K562 (cell line): ENCODE results near the gene SHISA9. TPM values are rescaled to one million over a fixed set of nuclear protein-coding genes. Genes with fewer than 3 reads are reported as not detected.

Experiments
- ATAC-seq: fragments of 200-7000 bp; cut with Tn5 transposase; 3 replicates; pipeline ENCODE4 v1.9.1; 2020; ENCODE audit warnings: moderate library complexity
- BruUV-seq: library from RNA; stranded (reverse); fragments of 400-500 nt; replicated peaks from 2 replicates; lab custom pipeline; 2021; lab: Mats Ljungman, UMichigan
- CTCF ChIA-PET: fragments of 300-600 bp; formaldehyde crosslinking; extraction: SDS; loops from one replicate; lab custom pipeline; 2021; ENCODE audit warnings: low intra/inter-chr PET ratio; lab: Yijun Ruan, JAX
- POLR2A ChIA-PET: fragments of 300-600, 350-650 bp; sonication (Branson Sonifier 250); formaldehyde crosslinking; extraction: SDS; loops from one replicate; lab custom pipeline; 2021; ENCODE audit warnings: antibody characterized with exemption, inconsistent platforms; lab: Yijun Ruan, JAX
- DNase-seq, 4 experiments: peaks; one replicate each; pipeline versions ENCODE4 v3.0.0 to v3.0.0-alpha.2; 2011 to 2018; ENCODE audit warnings: low spot score in 3 of 4, mixed read lengths in 3 of 4; ENCODE audit errors: extremely low read depth in 1 of 4
- FAIRE-seq: peaks from 2 replicates; lab custom pipeline; 2011; peaks lifted over from hg19 to GRCh38; lab: Jason Lieb, UNC
- H2AFZ ChIP-seq: 2 replicates; pipeline ENCODE4 v1.6.0; 2011; ENCODE audit warnings: low read depth, low read length, control low read depth, inconsistent platforms
- H3K27ac ChIP-seq: fragments of 200-600 bp; 3 replicates; pipeline ENCODE4 v1.8.0; 2011; ENCODE audit warnings: low read depth, mild to moderate bottlenecking, control low read depth, inconsistent platforms, low read length, moderate library complexity, mixed read lengths; ENCODE audit errors: extremely low read depth
- H3K27me3 ChIP-seq, 2 experiments: fragments of 300-600 bp in 1 of 2; 2 replicates in 1 of 2; 3 replicates in 1 of 2; pipeline versions ENCODE4 v1.6.0 to v1.8.0; 2011; ENCODE audit warnings: inconsistent platforms in 2 of 2, low read length in 2 of 2, mild to moderate bottlenecking in 1 of 2, mixed read lengths in 1 of 2, moderate library complexity in 1 of 2; ENCODE audit not compliant: control insufficient read depth in 2 of 2, insufficient read depth in 2 of 2
- H3K36me3 ChIP-seq: fragments of 300-600 bp; 3 replicates; pipeline ENCODE4 v1.8.0; 2011; ENCODE audit warnings: mild to moderate bottlenecking, low read length, inconsistent platforms; ENCODE audit not compliant: control insufficient read depth, insufficient read depth
- H3K4me1 ChIP-seq, 2 experiments: fragments of 200-600 bp in 1 of 2; replicated peaks in 1 of 2; 2 replicates in 1 of 2; 3 replicates in 1 of 2; pipeline versions ENCODE4 v1.5.1 to v1.8.0; 2011; ENCODE audit warnings: inconsistent platforms in 2 of 2, low read length in 2 of 2, mild to moderate bottlenecking in 1 of 2, mixed read lengths in 1 of 2, moderate library complexity in 1 of 2; ENCODE audit not compliant: control insufficient read depth in 2 of 2, insufficient read depth in 2 of 2
- H3K4me2 ChIP-seq: 2 replicates; pipeline ENCODE4 v1.6.1; 2011; ENCODE audit warnings: low read length, control low read depth, inconsistent platforms, mixed read lengths; ENCODE audit not compliant: insufficient read depth
- H3K4me3 ChIP-seq: fragments of 200-600 bp; sonication (generic), shearing (Covaris generic); 2 replicates; pipeline ENCODE4 v1.5.1; 2016; ENCODE audit warnings: control low read depth, inconsistent platforms
- H3K79me2 ChIP-seq: fragments of 200-600 bp; 3 replicates; pipeline ENCODE4 v1.8.0; 2011; ENCODE audit warnings: low read length, inconsistent platforms; ENCODE audit not compliant: control insufficient read depth, insufficient read depth
- H3K9ac ChIP-seq, 2 experiments: 2 replicates each; pipeline versions ENCODE4 v1.6.0 to v1.6.1; 2011; ENCODE audit warnings: low read depth in 2 of 2, low read length in 2 of 2, control low read depth in 1 of 2, inconsistent platforms in 1 of 2, mild to moderate bottlenecking in 1 of 2, mixed read lengths in 1 of 2; ENCODE audit not compliant: insufficient read depth in 1 of 2
- H3K9me1 ChIP-seq: one replicate; pipeline ENCODE4 v1.6.0; 2011; ENCODE audit warnings: inconsistent platforms, mild to moderate bottlenecking, low read length, moderate library complexity; ENCODE audit not compliant: control insufficient read depth, insufficient read depth
- H3K9me3 ChIP-seq: replicated peaks from 2 replicates; pipeline ENCODE4 v1.5.1; 2011; ENCODE audit warnings: low read depth, low read length, inconsistent platforms; ENCODE audit not compliant: control insufficient read depth, insufficient read depth
- H4K20me1 ChIP-seq: replicated peaks from 2 replicates; pipeline ENCODE4 v1.6.1; 2011; ENCODE audit warnings: low read length, inconsistent platforms, mixed read lengths; ENCODE audit not compliant: control insufficient read depth, insufficient read depth
- FOXK1 ChIP-seq: sonication (generic); formaldehyde crosslinking; IDR thresholded peaks from 2 replicates; pipeline ENCODE4 v1.8.0; 2022; ENCODE audit warnings: missing genetic modification reagents, mild to moderate bottlenecking, borderline replicate concordance
- HEY1 ChIP-seq: fragments of 250-450 bp; sonication (Bioruptor Pico); IDR thresholded peaks from 2 replicates; pipeline ENCODE4 v1.5.0; 2020; ENCODE audit warnings: mild to moderate bottlenecking, moderate library complexity, borderline replicate concordance
- NR1H2 ChIP-seq: sonication (generic); formaldehyde crosslinking; IDR thresholded peaks from 2 replicates; pipeline ENCODE4 v1.4.0; 2020; ENCODE audit warnings: mild to moderate bottlenecking, missing genetic modification reagents
- RCOR1 ChIP-seq, 2 experiments: IDR thresholded peaks; 2 replicates each; pipeline ENCODE4 v1.6.1; 2012; ENCODE audit warnings: low read depth in 2 of 2, low read length in 2 of 2, borderline replicate concordance in 1 of 2, improper control_type of control experiment in 1 of 2
- SIN3A ChIP-seq, 2 experiments: fragments of 150-350 bp in 1 of 2; IDR thresholded peaks; 2 replicates each; pipeline ENCODE4 v1.6.1; 2011 to 2016; ENCODE audit warnings: borderline replicate concordance in 2 of 2, low read depth in 2 of 2, low read length in 2 of 2, mild to moderate bottlenecking in 2 of 2, moderate library complexity in 2 of 2; ENCODE audit not compliant: control insufficient read depth in 1 of 2
- THRAP3 ChIP-seq: fragments of 450-650 bp; IDR thresholded peaks from 2 replicates; pipeline ENCODE4 v1.6.1; 2016; ENCODE audit warnings: mild to moderate bottlenecking, inconsistent platforms, borderline replicate concordance
- WGBS: fragments of 100-300 bp; shearing (Covaris generic); methylation state at CpG from one replicate; pipeline ENCODE4 v1.1.6; 2016; ENCODE audit warnings: low coverage, mixed read lengths; ENCODE audit not compliant: insufficient coverage; ENCODE audit errors: missing lambda C conversion rate; 5-methylcytosine and 5-hydroxymethylcytosine counted together
- in situ Hi-C: fragments of 300-500 bp; cut with MboI; formaldehyde crosslinking; loops from 4 replicates; pipeline ENCODE4 v1.15.0; 2018; ENCODE audit warnings: inconsistent platforms, mixed read lengths
- intact Hi-C: fragments of 100-400 bp; cut with micrococcal nuclease; formaldehyde crosslinking; loops from 2 replicates; pipeline ENCODE4 v1.14.2; 2022
- polyA plus RNA-seq, 8 experiments: library from polyadenylated mRNA; depleted of rRNA in 4 of 8; stranded (reverse) in 5 of 8; unstranded in 3 of 8; fragments of >200 nt; fragmentation: Nextera tagmentation in 2 of 8; fragmentation: Illumina TruSeq in 1 of 8; extraction: Ambion mirVana in 2 of 8; extraction: Trizol in 1 of 8; gene quantifications; 2 replicates each; pipeline versions ENCODE4 v1.2.1 to v1.2.3, GENCODE V29; 2011 to 2014; ENCODE audit warnings: inconsistent platforms in 1 of 8, missing spikeins in 1 of 8
- total RNA-seq, 7 experiments: library from RNA; depleted of rRNA in 6 of 7; stranded (reverse); fragments of >200 nt in 6 of 7; fragmentation: Illumina TruSeq in 2 of 7; extraction: Trizol in 2 of 7; gene quantifications; 2 replicates each; pipeline versions ENCODE4 v1.2.1 to v1.2.3, GENCODE V29; 2011 to 2021; ENCODE audit warnings: low replicate concordance in 1 of 7
- TF ChIP-seq, protein P1 (sequence below), 2 experiments: fragments of 450-650 bp; formaldehyde crosslinking in 1 of 2; IDR thresholded peaks; 2 replicates each; pipeline versions ENCODE4 v1.4.0 to v1.6.1; 2014 to 2020; ENCODE audit warnings: mild to moderate bottlenecking in 2 of 2, borderline replicate concordance in 1 of 2, low read depth in 1 of 2

Gene SHISA9
- total and polyA plus RNA-seq, 9 of the 15 experiments (the other 6 are each of a cell fraction or from before 2014, with no cell fraction given), result under 0.01 to 0.16 (median 0.01) TPM; not detected in 6

- no peak for ATAC-seq
- 0% methylated on average over 2 of the region's 2 CpGs for WGBS
- Histone ChIP-seq H3K27me3 (no peaks in the 10 kb centered on the region; a peak in 1 of 5 replicates), H3K9me1 (no peaks in the 10 kb centered on the region), H2AFZ (no peak overlapping the region), H3K27ac (no peak overlapping the region), H3K4me2 (no peak overlapping the region), H3K9ac (no peak overlapping the region), H3K36me3 (no peaks in the 10 kb centered on the region), H3K79me2 (no peaks in the 10 kb centered on the region), H3K9me3 (no peaks in the 10 kb centered on the region), H3K4me1 (no peaks in the 10 kb centered on the region), H4K20me1 (no peaks in the 10 kb centered on the region), H3K4me3 (no peak overlapping the region)
- no peak for FAIRE-seq
- in situ Hi-C loops, result no loop called here
- ChIA-PET CTCF (no interaction called here), POLR2A (interaction anchor here (0.6 to 1.0 kb wide), 2 partner anchors 18 to 34 kb away, joined by 3 read pairs; no protein-coding TSS in a partner anchor)
- no TSS peak for BruUV-seq
- intact Hi-C loops, result no loop called here
- no peak for TF ChIP-seq SIN3A (IDR thresholded peaks at IDR 0.05; ENCODE audit: borderline replicate concordance in 2 of 2, control insufficient read depth in 1 of 2, low read depth in 2 of 2, low read length in 2 of 2)
- no peak for TF ChIP-seq THRAP3
- TF ChIP-seq RCOR1 (IDR thresholded peaks at IDR 0.05; ENCODE audit: borderline replicate concordance in 1 of 2, low read depth in 2 of 2, low read length in 2 of 2), result no peak
- no peak for TF ChIP-seq NR1H2 (CRISPR knock-in tag)
- TF ChIP-seq, protein P1, sequence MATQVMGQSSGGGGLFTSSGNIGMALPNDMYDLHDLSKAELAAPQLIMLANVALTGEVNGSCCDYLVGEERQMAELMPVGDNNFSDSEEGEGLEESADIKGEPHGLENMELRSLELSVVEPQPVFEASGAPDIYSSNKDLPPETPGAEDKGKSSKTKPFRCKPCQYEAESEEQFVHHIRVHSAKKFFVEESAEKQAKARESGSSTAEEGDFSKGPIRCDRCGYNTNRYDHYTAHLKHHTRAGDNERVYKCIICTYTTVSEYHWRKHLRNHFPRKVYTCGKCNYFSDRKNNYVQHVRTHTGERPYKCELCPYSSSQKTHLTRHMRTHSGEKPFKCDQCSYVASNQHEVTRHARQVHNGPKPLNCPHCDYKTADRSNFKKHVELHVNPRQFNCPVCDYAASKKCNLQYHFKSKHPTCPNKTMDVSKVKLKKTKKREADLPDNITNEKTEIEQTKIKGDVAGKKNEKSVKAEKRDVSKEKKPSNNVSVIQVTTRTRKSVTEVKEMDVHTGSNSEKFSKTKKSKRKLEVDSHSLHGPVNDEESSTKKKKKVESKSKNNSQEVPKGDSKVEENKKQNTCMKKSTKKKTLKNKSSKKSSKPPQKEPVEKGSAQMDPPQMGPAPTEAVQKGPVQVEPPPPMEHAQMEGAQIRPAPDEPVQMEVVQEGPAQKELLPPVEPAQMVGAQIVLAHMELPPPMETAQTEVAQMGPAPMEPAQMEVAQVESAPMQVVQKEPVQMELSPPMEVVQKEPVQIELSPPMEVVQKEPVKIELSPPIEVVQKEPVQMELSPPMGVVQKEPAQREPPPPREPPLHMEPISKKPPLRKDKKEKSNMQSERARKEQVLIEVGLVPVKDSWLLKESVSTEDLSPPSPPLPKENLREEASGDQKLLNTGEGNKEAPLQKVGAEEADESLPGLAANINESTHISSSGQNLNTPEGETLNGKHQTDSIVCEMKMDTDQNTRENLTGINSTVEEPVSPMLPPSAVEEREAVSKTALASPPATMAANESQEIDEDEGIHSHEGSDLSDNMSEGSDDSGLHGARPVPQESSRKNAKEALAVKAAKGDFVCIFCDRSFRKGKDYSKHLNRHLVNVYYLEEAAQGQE (IDR thresholded peaks at IDR 0.05; ENCODE audit: borderline replicate concordance), result no peak
- TF ChIP-seq, protein P1 (CRISPR knock-in tag; IDR thresholded peaks at IDR 0.05; ENCODE audit: low read depth), result no peak
- TF ChIP-seq FOXK1 (CRISPR knock-in tag), result no peak
- no peak for TF ChIP-seq HEY1 (CRISPR knock-in tag)
- DNase-seq, result no peak
Measured at GRCh38 chr16:12964461-12964860, 63.1 kb downstream of the SHISA9 start.
